Measurements from ENCODE around the gene MARCHF3.
"Not testable (repeated sequence)": the region's sequence is repeated elsewhere in the genome, so short reads cannot be mapped to it uniquely, and the experiment has no call there.

Gene MARCHF3

GRCh38 chr5:126839407-126839806 lies 191.0 kb downstream of the MARCHF3 start:
- not testable (repeated sequence) for DNase-seq

GRCh38 chr5:126837906-126838539 lies 192.3 kb downstream of the MARCHF3 start:
- DNase-seq, result no peak

- DNase-seq, result no peak
Measured at GRCh38 chr5:126837242-126837641, 193.1 kb downstream of the MARCHF3 start.

- DNase-seq, result no peak
Measured at GRCh38 chr5:126836778-126837177, 193.6 kb downstream of the MARCHF3 start.

- DNase-seq, result no peak
Measured at GRCh38 chr5:126831156-126831555, 199.2 kb downstream of the MARCHF3 start.

- DNase-seq, result no peak
Measured at GRCh38 chr5:126830061-126830460, 200.3 kb downstream of the MARCHF3 start.

GRCh38 chr5:126829098-126829497 lies 201.3 kb downstream of the MARCHF3 start:
- DNase-seq, result no peak

- no peak for DNase-seq
Measured at GRCh38 chr5:126826619-126827215, 203.6 kb downstream of the MARCHF3 start.

- no peak for DNase-seq
Measured at GRCh38 chr5:126819253-126819652, 211.1 kb downstream of the MARCHF3 start.

GRCh38 chr5:126818736-126819135 lies 211.6 kb downstream of the MARCHF3 start:
- no peak for DNase-seq
